Activated CD8-positive, alpha-beta memory T cell treated with anti-CD3 and anti-CD28 coated beads, Interleukin-2, amount 10 ng/mL, durations not matched to agents 7 days and 5 days (primary cell): ENCODE measurements around the gene TFR2. TPM values are rescaled to one million over a fixed set of nuclear protein-coding genes. Genes with fewer than 3 reads are reported as not detected.

Source experiments
- ATAC-seq: fragments of 150-1000 bp; cut with Tn5 transposase; one replicate; pipeline ENCODE4 v1.10.0; 2021; ENCODE audit warnings: moderate library complexity
- CTCF ChIA-PET: fragments of 350-600 bp; sonication (Branson Sonifier 250); formaldehyde crosslinking; loops from one replicate; lab custom pipeline; 2021; ENCODE audit warnings: antibody characterized with exemption; lab: Charles Lee
- DNase-seq: peaks from one replicate; pipeline ENCODE4 v3.0.0-alpha.2; 2020
- H3K27ac Mint-ChIP-seq: one replicate; pipeline ENCODE4 v1.8.0; 2021; ENCODE audit warnings: mild to moderate bottlenecking, mixed read lengths
- H3K27me3 Mint-ChIP-seq: one replicate; pipeline ENCODE4 v1.8.0; 2021; ENCODE audit warnings: mixed read lengths
- H3K36me3 Mint-ChIP-seq: one replicate; pipeline ENCODE4 v1.8.0; 2021; ENCODE audit warnings: mild to moderate bottlenecking, mixed read lengths
- H3K4me1 Mint-ChIP-seq: one replicate; pipeline ENCODE4 v1.8.0; 2021; ENCODE audit warnings: mixed read lengths
- H3K4me3 Mint-ChIP-seq: one replicate; pipeline ENCODE4 v1.8.0; 2021; ENCODE audit warnings: mild to moderate bottlenecking, moderate library complexity, mixed read lengths
- H3K9me3 Mint-ChIP-seq: one replicate; pipeline ENCODE4 v1.8.0; 2022; ENCODE audit warnings: low read depth, mixed read lengths
- total RNA-seq, 2 experiments: library from RNA; stranded (reverse); gene quantifications; one replicate each; pipeline ENCODE4 v1.2.3, GENCODE V29; 2021

Gene TFR2
- total RNA-seq, 2 experiments from 2014 or later, result 11.1 to 18.6 TPM

DNA sequence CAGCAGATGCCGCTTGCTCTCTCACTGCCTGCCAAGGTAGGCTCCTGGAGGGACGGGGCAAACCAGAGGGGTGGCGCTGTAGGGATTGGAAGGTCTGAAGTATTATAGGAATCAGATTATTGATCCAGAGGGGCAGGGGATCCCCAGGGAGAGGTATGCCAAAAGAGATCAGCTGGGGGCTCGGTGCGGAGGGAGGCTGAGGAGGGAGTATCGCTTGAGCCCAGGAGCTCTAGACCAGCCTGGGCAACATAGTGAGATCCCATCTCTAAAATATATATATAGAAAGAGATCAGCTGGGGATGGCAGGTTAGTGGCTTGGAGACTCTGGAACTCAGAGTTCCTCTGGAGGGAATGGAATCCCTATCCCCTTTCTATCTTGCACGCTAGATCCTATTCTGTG is 46.2 kb downstream of the TFR2 start:
- Mint-ChIP-seq H3K9me3 (no peaks in the 10 kb centered on the region), H3K4me3 (no peak overlapping the region), H3K36me3 (no peaks in the 10 kb centered on the region), H3K27me3 (peaks cover 4% of the 10 kb centered on the region), H3K4me1 (peaks cover 11% of the 10 kb centered on the region), H3K27ac (no peak overlapping the region)
- no peak for DNase-seq
- CTCF ChIA-PET, result interaction anchor here (1.2 kb wide), 1 partner anchor 9 kb away, joined by 4 read pairs; the partner anchor contains the start of genes FBXO24 and LRCH4
- ATAC-seq, result no peak

DNA sequence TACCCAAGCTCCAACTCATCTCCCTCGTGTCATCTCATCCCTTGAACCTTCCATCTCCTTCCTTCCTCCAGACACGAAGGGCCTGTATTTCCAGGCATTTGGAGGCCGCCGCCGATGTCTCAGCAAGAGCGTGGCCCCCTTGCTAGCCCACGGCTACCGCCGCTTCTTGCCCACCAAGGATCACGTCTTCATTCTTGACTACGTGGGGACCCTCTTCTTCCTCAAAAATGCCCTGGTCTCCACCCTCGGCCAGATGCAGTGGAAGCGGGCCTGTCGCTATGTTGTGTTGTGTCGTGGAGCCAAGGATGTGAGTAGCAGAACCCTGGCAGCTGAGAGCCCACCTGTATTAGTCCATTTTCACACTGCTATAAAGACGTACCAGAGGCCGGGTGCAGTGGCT is 49.8 kb downstream of the TFR2 start:
- ATAC-seq (no peak), DNase-seq (no peak)
- Mint-ChIP-seq H3K9me3 (no peaks in the 10 kb centered on the region), H3K4me1 (peaks cover 6% of the 10 kb centered on the region), H3K4me3 (no peak overlapping the region), H3K27me3 (peaks cover 7% of the 10 kb centered on the region), H3K27ac (no peak overlapping the region), H3K36me3 (no peaks in the 10 kb centered on the region)
- CTCF ChIA-PET, result interaction anchor here (1.3 to 11.9 kb wide), 2 partner anchors 27 to 100 kb away, joined by 5 to 154 read pairs; no protein-coding TSS in a partner anchor

DNA sequence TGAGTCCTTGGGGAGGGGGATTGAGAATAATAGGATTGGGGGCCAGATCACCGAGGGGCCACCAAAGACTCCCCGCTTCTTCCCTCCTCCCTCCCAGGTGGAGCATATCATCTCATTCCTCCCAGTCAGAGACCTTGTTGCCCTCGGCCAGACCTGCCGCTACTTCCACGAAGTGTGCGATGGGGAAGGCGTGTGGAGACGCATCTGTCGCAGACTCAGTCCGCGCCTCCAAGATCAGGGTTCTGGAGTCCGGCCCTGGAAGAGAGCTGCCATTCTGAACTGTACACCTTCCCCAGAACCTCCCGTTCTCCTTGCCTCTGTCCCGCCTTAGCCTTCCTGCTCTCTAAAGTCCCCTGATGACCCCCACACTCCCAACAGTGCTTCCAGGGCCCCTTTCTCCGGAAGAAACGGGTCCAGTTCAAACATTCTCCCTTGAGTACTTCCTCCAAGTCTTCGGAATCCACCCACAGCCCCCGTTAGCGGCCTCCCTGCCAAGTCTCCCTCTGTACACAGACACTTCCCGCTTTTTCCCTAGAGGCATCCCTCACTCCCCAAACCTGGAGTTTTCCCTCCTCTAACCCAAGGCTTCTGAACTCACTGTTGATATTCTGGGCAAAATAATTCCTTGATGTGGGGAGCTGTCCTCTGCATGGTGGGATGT is 51.1 kb downstream of the TFR2 start:
- Mint-ChIP-seq H3K4me3 (no peak overlapping the region), H3K27ac (no peak overlapping the region), H3K9me3 (no peaks in the 10 kb centered on the region), H3K4me1 (peaks cover 6% of the 10 kb centered on the region), H3K36me3 (no peaks in the 10 kb centered on the region), H3K27me3 (peaks cover 7% of the 10 kb centered on the region)
- DNase-seq (no peak), ATAC-seq (no peak)
- CTCF ChIA-PET, result interaction anchor here (1.1 to 11.9 kb wide), 3 partner anchors 17 to 102 kb away, joined by 3 to 154 read pairs (median 3); no protein-coding TSS in a partner anchor

DNA sequence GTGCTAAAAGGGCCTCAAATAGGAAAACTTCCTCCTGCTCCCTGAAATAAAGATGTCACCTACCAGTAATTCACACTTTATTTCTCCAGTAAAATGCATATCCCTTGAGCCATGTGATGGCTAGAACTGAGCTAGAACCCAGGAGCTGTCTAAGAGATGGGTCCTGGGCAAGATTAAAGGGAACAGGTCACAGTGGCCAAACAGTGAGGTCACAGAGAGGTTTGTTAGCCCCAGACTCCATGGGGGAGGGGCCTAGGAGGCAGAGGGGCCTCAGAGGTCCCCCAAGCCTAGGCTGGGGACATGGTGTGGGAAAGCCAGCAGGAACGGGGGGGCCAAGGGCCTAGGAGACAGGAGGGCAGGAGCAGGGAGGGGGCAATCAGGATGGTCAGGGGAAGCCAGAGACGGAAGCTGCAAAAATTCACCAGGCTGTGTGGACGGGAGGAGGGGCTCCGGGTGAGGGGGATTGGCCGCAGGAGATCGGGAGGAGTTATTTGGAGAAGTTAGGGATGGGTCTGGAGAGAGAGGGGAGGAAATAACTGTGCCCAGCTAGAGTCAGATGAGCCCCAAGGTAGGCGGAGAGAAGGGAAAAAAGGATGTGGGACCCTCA is 51.9 kb downstream of the TFR2 start:
- peaks cover 6% of the 10 kb centered on the region for H3K4me1 Mint-ChIP-seq
- H3K27ac Mint-ChIP-seq, result no peak overlapping the region
- no peak for ATAC-seq
- CTCF ChIA-PET, result interaction anchor here (0.7 to 11.9 kb wide), 12 partner anchors 8 to 215 kb away, joined by 3 to 154 read pairs (median 4); partner anchors contain the start of genes MOSPD3 and POP7
- no peak overlapping the region for H3K4me3 Mint-ChIP-seq
- DNase-seq, result no peak
- H3K9me3 Mint-ChIP-seq, result no peaks in the 10 kb centered on the region
- H3K27me3 Mint-ChIP-seq, result peaks cover 7% of the 10 kb centered on the region
- H3K36me3 Mint-ChIP-seq, result no peaks in the 10 kb centered on the region

DNA sequence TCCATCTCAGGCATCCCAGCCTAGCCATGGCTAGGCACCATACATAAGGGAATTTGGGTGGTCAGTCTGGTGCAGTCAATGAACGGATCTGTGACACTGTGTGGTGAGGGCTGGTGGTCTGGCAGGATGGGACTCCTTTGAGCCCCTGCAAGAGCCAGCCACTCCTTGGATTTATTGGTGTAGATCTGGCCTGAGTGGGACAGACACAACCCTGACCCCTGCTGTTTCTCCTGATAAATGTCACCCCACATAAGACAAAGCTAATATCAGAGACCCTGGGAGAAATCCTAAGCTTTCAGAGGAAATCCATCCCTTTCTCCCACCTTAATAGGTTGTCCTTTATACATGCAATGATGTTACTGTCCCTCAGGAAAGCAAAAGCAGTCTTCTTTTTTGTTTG is 52.9 kb downstream of the TFR2 start:
- peaks cover 7% of the 10 kb centered on the region for H3K27me3 Mint-ChIP-seq
- peaks cover 12% of the 10 kb centered on the region for H3K4me1 Mint-ChIP-seq
- H3K9me3 Mint-ChIP-seq, result no peaks in the 10 kb centered on the region
- CTCF ChIA-PET, result interaction anchor here (0.6 to 11.9 kb wide), 18 partner anchors 9 to 264 kb away, joined by 3 to 154 read pairs (median 4); partner anchors contain the start of genes AGFG2, MOSPD3, POP7 and SLC12A9
- no peaks in the 10 kb centered on the region for H3K36me3 Mint-ChIP-seq
- DNase-seq (no peak), ATAC-seq (no peak)
- peak overlapping the region; percentile 25 for H3K4me3 Mint-ChIP-seq
- H3K27ac Mint-ChIP-seq, result no peak overlapping the region

DNA sequence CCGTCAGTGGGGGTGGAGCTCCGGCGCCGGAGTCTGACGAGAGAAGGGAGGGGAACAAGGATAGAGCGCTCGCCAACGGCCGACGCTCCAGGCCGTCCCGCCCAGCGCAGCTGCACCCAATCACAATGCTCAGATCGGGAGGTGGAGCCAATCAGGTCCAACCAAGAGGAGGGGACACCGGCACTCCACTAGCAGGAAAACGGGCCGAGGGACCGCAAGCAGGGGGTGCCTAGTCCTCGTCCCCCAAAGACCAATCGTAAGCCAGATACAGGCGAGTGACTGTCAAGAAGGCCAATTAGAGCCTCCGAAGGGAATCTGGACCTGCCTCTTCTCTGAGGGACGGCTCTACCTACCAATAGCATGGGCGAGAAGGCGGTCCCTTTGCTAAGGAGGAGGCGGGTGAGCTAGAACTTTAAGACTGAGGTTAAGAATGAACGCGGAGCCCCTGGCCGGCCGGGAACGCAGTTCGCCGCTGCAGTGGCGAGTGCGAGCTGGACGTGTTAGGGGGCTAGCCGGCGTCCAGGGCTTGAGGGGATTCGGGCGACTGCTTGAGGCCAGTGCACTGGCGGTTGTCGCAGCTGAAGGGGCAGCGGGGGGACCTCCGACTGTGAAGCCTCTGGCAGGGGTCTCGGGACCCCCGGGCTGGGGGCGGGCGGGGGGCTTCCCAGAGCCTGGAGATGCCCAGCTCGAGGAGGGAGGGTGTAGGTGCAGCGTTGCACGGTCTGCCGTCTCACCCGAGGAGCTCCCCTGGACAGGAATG is 54.9 kb downstream of the TFR2 start, which contains the start of gene FBXO24:
Gene FBXO24, plus strand, starts transcription at position 63 of the 760 bp plus-strand sequence. Its CDS starts 298 bp downstream, at position 361.
- peak; percentile 84 for ATAC-seq
- no peaks in the 10 kb centered on the region for H3K9me3 Mint-ChIP-seq
- H3K27ac Mint-ChIP-seq, result peak within 1 kb of the TSS; percentile 97
- peak within 1 kb of the TSS; percentile 98 for H3K4me3 Mint-ChIP-seq
- peaks cover 23% of the 10 kb centered on the region for H3K4me1 Mint-ChIP-seq
- DNase-seq, result peak; percentile 100
- CTCF ChIA-PET, result interaction anchor here (0.7 to 11.9 kb wide), 25 partner anchors 8 to 266 kb away, joined by 3 to 154 read pairs (median 6); partner anchors contain the start of genes MOSPD3, POP7, SLC12A9 and TSC22D4
- H3K27me3 Mint-ChIP-seq, result peaks cover 7% of the 10 kb centered on the region
- H3K36me3 Mint-ChIP-seq, result no peaks in the 10 kb centered on the region

DNA sequence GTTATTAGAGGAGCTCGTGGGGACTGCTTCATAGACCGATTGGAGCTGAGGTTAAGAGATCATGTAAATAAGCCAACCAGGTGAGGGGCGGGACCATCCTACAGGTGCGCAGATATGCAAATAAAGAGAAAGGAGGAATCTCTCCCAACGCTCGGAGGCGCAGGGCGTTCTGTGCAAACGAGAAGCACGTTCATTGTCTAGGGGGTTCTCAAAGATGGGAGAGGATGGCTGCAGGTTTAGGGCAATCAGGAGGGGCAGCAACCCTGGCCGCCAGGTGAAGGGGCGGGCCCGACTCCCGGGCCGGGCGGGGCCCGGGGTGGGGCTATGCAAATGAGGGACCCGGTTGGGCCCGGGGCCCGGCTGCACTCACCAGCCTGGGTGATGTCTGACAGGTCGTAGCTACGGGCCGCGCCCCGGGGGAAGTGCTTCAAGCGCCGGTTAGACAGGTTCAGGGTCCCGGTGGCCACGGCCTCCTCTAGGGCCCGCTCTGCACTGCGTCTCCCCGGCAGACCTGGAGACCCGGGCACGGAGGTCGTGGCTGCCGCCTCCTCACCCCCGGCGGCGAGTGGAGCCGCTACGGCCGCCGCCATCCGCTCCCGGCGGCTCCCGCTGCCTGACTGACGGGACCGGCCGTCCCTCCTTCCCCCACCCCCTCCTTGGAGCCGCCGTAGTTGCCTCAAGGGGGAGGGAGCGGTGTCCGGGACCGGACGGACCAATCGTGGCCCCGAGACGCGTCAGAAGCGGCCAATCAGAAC is 55.7 kb downstream of the TFR2 start, which contains the start of gene LRCH4:
Gene LRCH4, minus strand, starts transcription at position 619 of the 755 bp plus-strand sequence. Its CDS starts 29 bp downstream, at position 590.
- H3K4me3 Mint-ChIP-seq, result peak within 1 kb of the TSS; percentile 98
- DNase-seq (peak; percentile 75), ATAC-seq (peak; percentile 35)
- CTCF ChIA-PET, result interaction anchor here (0.7 to 11.9 kb wide), 26 partner anchors 9 to 267 kb away, joined by 3 to 154 read pairs (median 6); partner anchors contain the start of genes MEPCE, MOSPD3, POP7 and SLC12A9
- H3K27me3 Mint-ChIP-seq, result peaks cover 7% of the 10 kb centered on the region
- peaks cover 3% of the 10 kb centered on the region for H3K36me3 Mint-ChIP-seq
- peak within 1 kb of the TSS; percentile 97 for H3K27ac Mint-ChIP-seq
- no peaks in the 10 kb centered on the region for H3K9me3 Mint-ChIP-seq
- peaks cover 26% of the 10 kb centered on the region for H3K4me1 Mint-ChIP-seq

DNA sequence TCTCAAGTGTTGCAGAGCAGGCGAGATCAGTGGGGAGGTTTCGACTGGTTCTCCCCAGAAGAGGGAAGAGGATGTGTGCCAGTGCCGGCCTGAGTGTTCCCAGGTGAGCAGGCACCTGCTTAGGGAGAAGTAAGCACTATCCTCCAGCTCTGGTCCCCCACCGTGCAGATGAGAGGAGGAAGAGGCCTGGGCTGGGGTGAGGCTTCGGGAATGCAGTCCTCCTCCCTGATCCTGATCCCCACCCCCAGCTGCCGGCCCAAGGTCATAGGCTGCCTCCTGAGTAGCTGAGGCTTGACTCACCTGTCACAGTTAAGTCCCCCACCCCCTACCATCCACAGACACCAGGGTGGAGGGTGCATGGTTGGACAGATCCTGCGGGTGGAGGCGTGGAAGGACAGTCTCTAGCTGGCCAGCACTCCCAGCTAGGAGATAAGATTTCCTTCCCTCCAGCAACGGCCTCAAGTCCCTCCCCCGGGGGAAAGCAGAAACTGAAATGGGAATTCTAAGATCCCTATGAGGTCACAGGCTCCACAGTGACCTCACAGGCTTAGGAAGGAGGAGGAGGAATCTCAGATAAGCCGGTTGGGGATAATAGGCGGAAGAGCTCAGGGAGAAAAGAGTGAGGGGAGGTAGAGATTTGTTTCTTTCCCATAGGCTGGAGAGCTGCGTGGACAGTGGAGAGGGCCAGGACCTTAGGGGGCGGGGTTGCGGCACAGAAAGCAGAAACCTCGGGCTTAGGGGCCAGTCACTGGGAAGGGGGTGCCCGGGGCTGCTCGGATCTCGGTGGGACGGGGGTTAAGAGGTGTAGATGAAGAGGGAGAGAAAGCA is 56.5 kb downstream of the TFR2 start:
- H3K4me3 Mint-ChIP-seq, result peak overlapping the region; percentile 98
- peak overlapping the region; percentile 97 for H3K27ac Mint-ChIP-seq
- peaks cover 26% of the 10 kb centered on the region for H3K4me1 Mint-ChIP-seq
- CTCF ChIA-PET, result interaction anchor here (0.7 to 11.9 kb wide), 22 partner anchors 14 to 267 kb away, joined by 3 to 154 read pairs (median 6); partner anchors contain the start of genes MEPCE, MOSPD3, POP7 and SLC12A9
- DNase-seq (peak; percentile 51), ATAC-seq (no peak)
- no peaks in the 10 kb centered on the region for H3K27me3 Mint-ChIP-seq
- H3K9me3 Mint-ChIP-seq, result no peaks in the 10 kb centered on the region
- peaks cover 3% of the 10 kb centered on the region for H3K36me3 Mint-ChIP-seq

DNA sequence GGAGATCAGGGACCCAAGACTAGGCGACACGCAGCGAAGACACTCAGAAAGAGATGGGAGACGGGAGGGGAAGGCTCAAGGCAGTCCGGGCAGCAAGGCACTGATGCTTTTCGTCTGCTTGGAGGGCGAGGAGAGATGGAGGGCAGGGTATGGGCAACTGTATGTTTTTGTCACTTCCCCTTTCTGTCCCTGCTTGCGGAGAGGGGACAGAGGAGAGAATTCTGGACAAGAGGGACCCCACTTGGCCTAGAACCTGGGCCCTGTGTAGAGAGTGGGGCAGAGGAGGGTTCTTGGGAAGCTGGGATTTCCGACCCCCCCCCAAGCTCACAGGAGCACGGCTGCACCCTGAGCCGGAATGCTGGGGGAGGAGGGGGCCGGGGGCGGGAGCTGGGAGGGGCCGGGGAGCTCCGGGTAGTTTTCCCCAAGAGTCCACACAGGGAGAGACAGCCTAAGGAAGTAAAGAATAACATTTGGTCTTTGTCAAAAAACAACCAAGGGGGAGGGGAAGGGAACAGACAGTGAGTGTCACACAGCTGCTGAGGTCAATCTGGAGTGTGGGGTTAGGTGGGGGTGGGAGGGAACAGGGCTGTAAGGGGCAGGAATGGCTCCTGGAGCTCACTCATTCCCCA is 57.2 kb downstream of the TFR2 start:
- Mint-ChIP-seq H3K27ac (peak overlapping the region; percentile 97), H3K4me3 (peak overlapping the region; percentile 98), H3K27me3 (no peaks in the 10 kb centered on the region), H3K9me3 (no peaks in the 10 kb centered on the region), H3K36me3 (peaks cover 6% of the 10 kb centered on the region), H3K4me1 (peaks cover 26% of the 10 kb centered on the region)
- no peak for DNase-seq
- ATAC-seq, result no peak
- CTCF ChIA-PET, result interaction anchor here (0.6 to 11.9 kb wide), 19 partner anchors 13 to 268 kb away, joined by 3 to 154 read pairs (median 5); partner anchors contain the start of genes MOSPD3, POP7, SLC12A9 and TSC22D4

DNA sequence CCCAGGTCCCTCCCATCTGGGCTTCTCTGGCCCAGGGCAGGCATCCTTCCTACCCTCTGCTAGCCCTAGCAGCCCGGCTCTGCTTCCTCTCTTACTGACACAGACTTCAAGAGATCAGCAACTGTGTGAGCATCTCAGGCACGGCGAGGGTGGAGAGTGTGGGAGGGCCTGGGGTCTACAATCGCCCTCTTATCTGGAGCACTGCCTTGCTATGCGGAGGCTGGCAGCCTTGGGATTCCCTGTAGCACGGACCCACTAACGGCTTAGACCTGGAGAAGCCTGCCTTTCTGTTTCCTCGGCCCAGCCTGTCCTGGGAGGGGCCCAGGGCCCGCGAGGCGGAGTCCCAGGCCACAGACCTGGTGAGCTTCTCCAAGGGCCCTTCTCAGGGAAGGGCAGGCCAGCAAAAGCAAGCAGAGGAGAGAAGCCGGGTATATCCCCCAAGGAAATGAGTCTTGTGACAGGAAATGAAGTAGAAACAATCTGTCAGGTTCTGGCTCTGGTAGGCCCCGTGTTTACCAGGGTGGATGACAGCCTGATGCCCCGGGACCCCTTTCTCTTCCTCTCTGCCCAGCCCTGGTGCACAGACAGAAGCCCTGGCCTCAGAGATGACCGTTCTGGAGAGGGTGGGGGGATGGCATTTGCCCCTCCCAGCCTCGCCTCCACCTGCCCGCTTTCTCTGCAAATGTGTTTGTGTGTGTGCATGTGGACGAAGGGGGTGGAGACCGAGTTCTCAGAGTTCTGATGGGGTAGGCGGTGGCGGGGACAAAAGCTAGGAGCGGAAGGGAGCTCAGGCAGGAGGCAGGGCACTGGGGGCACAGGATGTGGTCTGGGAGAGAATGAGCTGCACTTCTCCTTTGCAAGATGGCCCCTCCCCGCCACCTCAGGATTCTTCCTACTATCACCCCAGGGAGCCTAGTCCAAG is 58.0 kb downstream of the TFR2 start:
- ATAC-seq (peak; percentile 10), DNase-seq (peak; percentile 92)
- Mint-ChIP-seq H3K4me3 (peak overlapping the region; percentile 98), H3K4me1 (peaks cover 26% of the 10 kb centered on the region), H3K36me3 (peaks cover 11% of the 10 kb centered on the region), H3K27ac (peak overlapping the region; percentile 97), H3K9me3 (no peaks in the 10 kb centered on the region), H3K27me3 (no peaks in the 10 kb centered on the region)
- CTCF ChIA-PET, result interaction anchor here (0.6 to 11.9 kb wide), 14 partner anchors 13 to 122 kb away, joined by 3 to 154 read pairs (median 5); partner anchors contain the start of genes MOSPD3 and POP7
